ENCODE measurements around the gene FTO. TPM values are rescaled to one million over a fixed set of nuclear protein-coding genes. Genes with fewer than 3 reads are reported as not detected.

Gene FTO
- total and polyA plus RNA-seq, 2 experiments from 2014 or later = 46.8 to 77.7 TPM

- Histone ChIP-seq H3K4me2 (peak overlapping the region; percentile 68), H3K36me3 (replicated peaks; ENCODE audit: insufficient read depth, low read depth) (no peaks in the 10 kb centered on the region), H3K79me2 (no peaks in the 10 kb centered on the region), H3K4me1 (ENCODE audit: insufficient read depth) (peaks cover 38% of the 10 kb centered on the region), H3K9me2 (replicated peaks; ENCODE audit: insufficient read depth) (no peaks in the 10 kb centered on the region), H3K9me3 (ENCODE audit: low read depth) (no peaks in the 10 kb centered on the region), H4K20me1 (ENCODE audit: insufficient read depth, poor library complexity, severe bottlenecking) (no peaks in the 10 kb centered on the region), H2AFZ (no peak overlapping the region), H3K4me3 (no peak overlapping the region), H3K27ac (no peak overlapping the region), H3K27me3 (no peaks in the 10 kb centered on the region)
- TF ChIP-seq CTCF (IDR thresholded peaks at IDR 0.05; ENCODE audit: poor library complexity) (no peak), EZH2 (IDR thresholded peaks at IDR 0.05; ENCODE audit: borderline replicate concordance) (no peak), EZH2phosphoT487 (IDR thresholded peaks at IDR 0.05; ENCODE audit: low read depth, severe bottlenecking, unreplicated experiment) (no peak)
- WGBS (ENCODE audit: low lambda C conversion rate, missing lambda C conversion rate) = 82% methylated on average over 26 of the region's 26 CpGs
- no peak for DNase-seq (ENCODE audit: low spot score)
Measured at GRCh38 chr16:54177052-54177861, 473.3 kb downstream of the FTO start.

GRCh38 chr16:54177862-54178477 lies 474.0 kb downstream of the FTO start:
- 71% methylated on average over 11 of the region's 11 CpGs for WGBS (ENCODE audit: low lambda C conversion rate, missing lambda C conversion rate)

GRCh38 chr16:54178478-54178976 lies 474.6 kb downstream of the FTO start:
- Histone ChIP-seq H3K4me1 (ENCODE audit: insufficient read depth) (peaks cover 38% of the 10 kb centered on the region), H3K4me3 (no peak overlapping the region), H3K79me2 (no peaks in the 10 kb centered on the region), H3K27me3 (no peaks in the 10 kb centered on the region), H2AFZ (no peak overlapping the region), H3K36me3 (replicated peaks; ENCODE audit: insufficient read depth, low read depth) (no peaks in the 10 kb centered on the region), H3K9me3 (ENCODE audit: low read depth) (no peaks in the 10 kb centered on the region), H3K4me2 (peak overlapping the region; percentile 54), H4K20me1 (ENCODE audit: insufficient read depth, poor library complexity, severe bottlenecking) (no peaks in the 10 kb centered on the region), H3K27ac (no peak overlapping the region), H3K9me2 (replicated peaks; ENCODE audit: insufficient read depth) (no peaks in the 10 kb centered on the region)
- WGBS (ENCODE audit: low lambda C conversion rate, missing lambda C conversion rate) = 21% methylated on average over 7 of the region's 7 CpGs
- peak; percentile 57 for DNase-seq (ENCODE audit: low spot score)
- TF ChIP-seq CTCF (IDR thresholded peaks at IDR 0.05; ENCODE audit: poor library complexity) = no peak
- TF ChIP-seq EZH2 (IDR thresholded peaks at IDR 0.05; ENCODE audit: borderline replicate concordance) = no peak
- no peak for TF ChIP-seq EZH2phosphoT487 (IDR thresholded peaks at IDR 0.05; ENCODE audit: low read depth, severe bottlenecking, unreplicated experiment)

More at GRCh38 chr16:54177862-54178477, 474.0 kb downstream of the FTO start:
- no peaks in the 10 kb centered on the region for H3K9me3 ChIP-seq (ENCODE audit: low read depth)
- H3K27me3 ChIP-seq = no peaks in the 10 kb centered on the region
- no peak for TF ChIP-seq CTCF (IDR thresholded peaks at IDR 0.05; ENCODE audit: poor library complexity)
- TF ChIP-seq EZH2phosphoT487 (IDR thresholded peaks at IDR 0.05; ENCODE audit: low read depth, severe bottlenecking, unreplicated experiment) = no peak
- TF ChIP-seq EZH2 (IDR thresholded peaks at IDR 0.05; ENCODE audit: borderline replicate concordance) = no peak
- no peaks in the 10 kb centered on the region for H3K9me2 ChIP-seq (replicated peaks; ENCODE audit: insufficient read depth)
- H3K27ac ChIP-seq = no peak overlapping the region
- DNase-seq (ENCODE audit: low spot score) = no peak
- no peaks in the 10 kb centered on the region for H3K36me3 ChIP-seq (replicated peaks; ENCODE audit: insufficient read depth, low read depth)
- no peaks in the 10 kb centered on the region for H3K79me2 ChIP-seq
- no peak overlapping the region for H2AFZ ChIP-seq
- no peaks in the 10 kb centered on the region for H4K20me1 ChIP-seq (ENCODE audit: insufficient read depth, poor library complexity, severe bottlenecking)
- H3K4me3 ChIP-seq = no peak overlapping the region
- H3K4me1 ChIP-seq (ENCODE audit: insufficient read depth) = peaks cover 38% of the 10 kb centered on the region
- H3K4me2 ChIP-seq = peak overlapping the region; percentile 54

Measured in hepatocyte (in vitro differentiated cells).